Fibroblast of the conjunctiva (primary cell): ENCODE results near the gene CD3E.

Experiments used
- DNase-seq: peaks from one replicate; pipeline ENCODE4 v3.0.0-alpha.2; 2010; ENCODE audit warnings: low read depth

Gene CD3E

GRCh38 chr11:118325283-118325682, 20.8 kb downstream of the CD3E start:
- no peak for DNase-seq

- DNase-seq: no peak
Observed at GRCh38 chr11:118328745-118329144, 24.2 kb downstream of the CD3E start.

- no peak for DNase-seq
Observed at GRCh38 chr11:118334745-118335144, 30.2 kb downstream of the CD3E start.

GRCh38 chr11:118338637-118339061, 34.1 kb downstream of the CD3E start:
- DNase-seq: no peak

- DNase-seq: no peak
Observed at GRCh38 chr11:118339281-118339961, 34.9 kb downstream of the CD3E start.

- DNase-seq: no peak
Observed at GRCh38 chr11:118340449-118340848, 35.9 kb downstream of the CD3E start.

GRCh38 chr11:118341261-118341660, 36.7 kb downstream of the CD3E start:
- no peak for DNase-seq

- no peak for DNase-seq
Observed at GRCh38 chr11:118341815-118342489, 37.4 kb downstream of the CD3E start.

GRCh38 chr11:118342503-118343161, 38.1 kb downstream of the CD3E start, which contains the start of gene CD3D:
CD3D (minus strand) TSS chr11:118342705; CDS start chr11:118342607, 98 bp downstream.
- no peak for DNase-seq

GRCh38 chr11:118343248-118343647, 38.7 kb downstream of the CD3E start:
- no peak for DNase-seq

GRCh38 chr11:118343981-118344515, 39.5 kb downstream of the CD3E start, which contains the start of gene CD3G:
CD3G (plus strand) TSS chr11:118344344; CDS start chr11:118344424, 80 bp downstream.
- DNase-seq: no peak

- no peak for DNase-seq
Observed at GRCh38 chr11:118349475-118349874, 44.9 kb downstream of the CD3E start.

GRCh38 chr11:118353084-118353710, 48.7 kb downstream of the CD3E start:
- no peak for DNase-seq

- no peak for DNase-seq
Observed at GRCh38 chr11:118358071-118358470, 53.5 kb downstream of the CD3E start.

- DNase-seq: peak; percentile 84
Observed at GRCh38 chr11:118359295-118359958, 54.9 kb downstream of the CD3E start, which contains the start of gene UBE4A. UBE4A (plus strand) TSS chr11:118359600; CDS start chr11:118365081, 5,481 bp downstream.

- no peak for DNase-seq
Observed at GRCh38 chr11:118364956-118365615, 60.6 kb downstream of the CD3E start.
